ENCODE data around the gene C1orf167.

DNA sequence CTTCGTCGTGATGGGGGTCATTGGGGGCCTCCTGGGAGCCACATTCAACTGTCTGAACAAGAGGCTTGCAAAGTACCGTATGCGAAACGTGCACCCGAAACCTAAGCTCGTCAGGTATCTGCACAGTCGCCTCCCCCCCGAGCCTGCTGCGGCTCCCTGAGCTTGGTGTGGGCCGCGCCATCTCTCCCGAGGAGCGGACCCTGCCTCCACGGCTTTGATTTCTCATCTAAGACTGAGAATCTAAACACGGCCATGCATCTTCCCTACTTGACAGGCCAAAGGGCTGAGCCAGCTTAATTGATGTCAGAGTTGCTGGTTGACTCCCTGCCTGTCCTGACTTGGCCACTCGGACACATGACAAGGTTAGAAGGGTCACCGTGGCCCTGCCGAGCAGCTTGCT, 66.5 kb downstream of the C1orf167 start:
- no peak for TF ChIP-seq POLR2A (IDR thresholded peaks at IDR 0.05)
- TF ChIP-seq, protein P1, sequence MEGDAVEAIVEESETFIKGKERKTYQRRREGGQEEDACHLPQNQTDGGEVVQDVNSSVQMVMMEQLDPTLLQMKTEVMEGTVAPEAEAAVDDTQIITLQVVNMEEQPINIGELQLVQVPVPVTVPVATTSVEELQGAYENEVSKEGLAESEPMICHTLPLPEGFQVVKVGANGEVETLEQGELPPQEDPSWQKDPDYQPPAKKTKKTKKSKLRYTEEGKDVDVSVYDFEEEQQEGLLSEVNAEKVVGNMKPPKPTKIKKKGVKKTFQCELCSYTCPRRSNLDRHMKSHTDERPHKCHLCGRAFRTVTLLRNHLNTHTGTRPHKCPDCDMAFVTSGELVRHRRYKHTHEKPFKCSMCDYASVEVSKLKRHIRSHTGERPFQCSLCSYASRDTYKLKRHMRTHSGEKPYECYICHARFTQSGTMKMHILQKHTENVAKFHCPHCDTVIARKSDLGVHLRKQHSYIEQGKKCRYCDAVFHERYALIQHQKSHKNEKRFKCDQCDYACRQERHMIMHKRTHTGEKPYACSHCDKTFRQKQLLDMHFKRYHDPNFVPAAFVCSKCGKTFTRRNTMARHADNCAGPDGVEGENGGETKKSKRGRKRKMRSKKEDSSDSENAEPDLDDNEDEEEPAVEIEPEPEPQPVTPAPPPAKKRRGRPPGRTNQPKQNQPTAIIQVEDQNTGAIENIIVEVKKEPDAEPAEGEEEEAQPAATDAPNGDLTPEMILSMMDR (IDR thresholded peaks at IDR 0.05): no peak
